Vagina (tissue), 2 donors: ENCODE measurements around the gene RTRAF. TPM values are rescaled to one million over a fixed set of nuclear protein-coding genes. Genes with fewer than 3 reads are reported as not detected.
A peak's percentile ranks its signal among the peaks of the same experiment; 100 is the strongest.

ENCODE experiments used
- DNase-seq, 2 donors: peaks; one replicate each; pipeline ENCODE4 v3.0.0-alpha.2; 2017; ENCODE audit errors: extremely low spot score in 2 of 2
- H3K27ac ChIP-seq: fragments of 200-600 bp; sonication (generic); one replicate; pipeline ENCODE4 v1.5.1; 2019
- H3K27me3 ChIP-seq: fragments of 200-600 bp; sonication (generic); one replicate; pipeline ENCODE4 v1.5.1; 2019
- H3K36me3 ChIP-seq, 2 donors: fragments of 200-600 bp; sonication (generic); one replicate each; pipeline ENCODE4 v1.5.1; 2017 to 2019
- H3K4me1 ChIP-seq: fragments of 200-600 bp; sonication (generic); one replicate; pipeline ENCODE4 v1.5.1; 2019
- H3K4me3 ChIP-seq, 2 donors: fragments of 200-600 bp; sonication (generic); 1 replicate in 1 of 2; 2 replicates in 1 of 2; pipeline ENCODE4 v1.5.1; 2016 to 2019
- H3K9me3 ChIP-seq: fragments of 200-600 bp; sonication (generic); one replicate; pipeline ENCODE4 v1.5.1; 2019
- CTCF ChIP-seq, 3 experiments: fragments of 450-650 bp in 2 of 3; fragments of 200-600 bp in 1 of 3; sonication (generic) in 1 of 3; IDR thresholded peaks; one replicate each; pipeline ENCODE4 v1.5.1; 2017 to 2019; ENCODE audit warnings: antibody characterized with exemption in 3 of 3, mild to moderate bottlenecking in 2 of 3, moderate library complexity in 2 of 3
- POLR2A ChIP-seq, 2 donors: fragments of 450-650 bp; IDR thresholded peaks; one replicate each; pipeline ENCODE4 v1.6.1; 2017; ENCODE audit warnings: antibody characterized with exemption in 2 of 2, mild to moderate bottlenecking in 2 of 2, moderate library complexity in 2 of 2
- POLR2AphosphoS5 ChIP-seq, 2 donors: sonication (generic); formaldehyde crosslinking; IDR thresholded peaks; one replicate each; pipeline ENCODE4 v1.9.0; 2017; ENCODE audit warnings: antibody characterized with exemption in 2 of 2, mild to moderate bottlenecking in 2 of 2, low read depth in 1 of 2; ENCODE audit not compliant: insufficient read depth in 1 of 2
- intact Hi-C: fragments of 100-400 bp; cut with DNase I; formaldehyde crosslinking; loops from one replicate; pipeline ENCODE4 v1.15.1; 2023
- total RNA-seq: library from RNA; depleted of rRNA; stranded (reverse); fragments of >200 nt; gene quantifications from one replicate; pipeline ENCODE4 v1.2.3, GENCODE V29; 2016

The RTRAF gene
- total RNA-seq, 1 donor from 2014 or later, result 35.4 TPM

GRCh38 chr14:51990488-51990887 lies 1.1 kb downstream of the RTRAF start:
- DNase-seq, result no peak
- Histone ChIP-seq H3K4me1 (peaks cover 19% of the 10 kb centered on the region), H3K27ac (no peak overlapping the region), H3K4me3 (peak overlapping the region; percentile 82 to 86), H3K27me3 (no peaks in the 10 kb centered on the region), H3K36me3 (peaks cover 0 to 36% of the 10 kb centered on the region in 2 donors), H3K9me3 (no peaks in the 10 kb centered on the region)
- TF ChIP-seq POLR2AphosphoS5 (IDR thresholded peaks at IDR 0.05; ENCODE audit: insufficient read depth in 1 of 2, low read depth in 1 of 2) (no peak), POLR2A (IDR thresholded peaks at IDR 0.05) (no peak), CTCF (IDR thresholded peaks at IDR 0.05) (no peak)
- intact Hi-C loops, result no loop called here

GRCh38 chr14:51993285-51993920 lies 4.1 kb downstream of the RTRAF start:
- Histone ChIP-seq H3K27ac (no peak overlapping the region), H3K27me3 (no peaks in the 10 kb centered on the region), H3K4me1 (peaks cover 16% of the 10 kb centered on the region), H3K4me3 (no peak overlapping the region), H3K9me3 (no peaks in the 10 kb centered on the region), H3K36me3 (peaks cover 4 to 36% of the 10 kb centered on the region in 2 donors)
- no peak for TF ChIP-seq CTCF (IDR thresholded peaks at IDR 0.05)
- TF ChIP-seq POLR2A (IDR thresholded peaks at IDR 0.05), result no peak
- no peak for TF ChIP-seq POLR2AphosphoS5 (IDR thresholded peaks at IDR 0.05; ENCODE audit: insufficient read depth in 1 of 2, low read depth in 1 of 2)
- no peak for DNase-seq
- intact Hi-C loops, result no loop called here

- TF ChIP-seq POLR2A (IDR thresholded peaks at IDR 0.05) (no peak), POLR2AphosphoS5 (IDR thresholded peaks at IDR 0.05; ENCODE audit: insufficient read depth in 1 of 2, low read depth in 1 of 2) (no peak), CTCF (IDR thresholded peaks at IDR 0.05) (peak in 2 of 3 experiments; percentile 38 to 73)
- no peak for DNase-seq
- H3K4me1 ChIP-seq, result no peaks in the 10 kb centered on the region
- intact Hi-C loops, result loop anchor here (5.0 kb wide), 1 partner anchor 71 kb away; the partner anchor contains the start of gene NID2
- peaks cover 4 to 36% of the 10 kb centered on the region in 2 donors for H3K36me3 ChIP-seq
- no peaks in the 10 kb centered on the region for H3K9me3 ChIP-seq
- no peaks in the 10 kb centered on the region for H3K27me3 ChIP-seq
- no peak overlapping the region for H3K27ac ChIP-seq
- no peak overlapping the region for H3K4me3 ChIP-seq
Measured at GRCh38 chr14:51996148-51996746, 6.9 kb downstream of the RTRAF start.

- peaks cover 4 to 37% of the 10 kb centered on the region in 2 donors for H3K36me3 ChIP-seq
Measured at GRCh38 chr14:51998348-51998747, 9.0 kb downstream of the RTRAF start.

More at GRCh38 chr14:51998348-51998747, 9.0 kb downstream of the RTRAF start:
- TF ChIP-seq POLR2AphosphoS5 (IDR thresholded peaks at IDR 0.05; ENCODE audit: insufficient read depth in 1 of 2, low read depth in 1 of 2) (no peak), POLR2A (IDR thresholded peaks at IDR 0.05) (no peak), CTCF (IDR thresholded peaks at IDR 0.05) (no peak)
- H3K27me3 ChIP-seq, result no peaks in the 10 kb centered on the region
- intact Hi-C loops, result loop anchor here (5.0 kb wide), 1 partner anchor 69 kb away; the partner anchor contains the start of gene NID2
- no peaks in the 10 kb centered on the region for H3K4me1 ChIP-seq
- H3K9me3 ChIP-seq, result no peaks in the 10 kb centered on the region
- H3K4me3 ChIP-seq, result no peak overlapping the region
- DNase-seq, result no peak
- H3K27ac ChIP-seq, result no peak overlapping the region
